GM13977 (cell line): ENCODE measurements around the gene RNF157.
A peak's percentile ranks its signal among the peaks of the same experiment; 100 is the strongest.

Experiments
- DNase-seq: peaks from one replicate; pipeline ENCODE4 v3.0.0; 2012; ENCODE audit warnings: low spot score
- CTCF ChIP-seq: IDR thresholded peaks from 2 replicates; pipeline ENCODE4 v1.5.1; 2012; ENCODE audit warnings: mild to moderate bottlenecking, control low read depth; ENCODE audit not compliant: insufficient read depth; ENCODE audit errors: extremely low read depth, missing control alignments
- in situ Hi-C: fragments of 300-500 bp; cut with MboI; formaldehyde crosslinking; loops from one replicate; pipeline ENCODE4 v1.12.0; 2022; ENCODE audit warnings: low sequenced_read_pairs, low pct_unique_long_range_greater_than_20kb, mixed read lengths, inconsistent platforms; ENCODE audit not compliant: unreplicated experiment

Gene RNF157

GRCh38 chr17:76103274-76104139 lies 136.8 kb downstream of the RNF157 start, which contains the start of gene EXOC7:
TSS of gene EXOC7 (minus strand) at chr17:76103787. CDS start at chr17:76103692, 95 bp downstream.
- TF ChIP-seq CTCF: no peak
- in situ Hi-C loops: no loop called here
- peak; percentile 97 for DNase-seq

- DNase-seq: no peak
- in situ Hi-C loops: no loop called here
These were observed 137.4 kb downstream of the RNF157 start for GRCh38 chr17:76102944-76103273.

GRCh38 chr17:76097716-76098295 lies 142.5 kb downstream of the RNF157 start:
- in situ Hi-C loops: no loop called here
- DNase-seq: no peak
- no peak for TF ChIP-seq CTCF

More at GRCh38 chr17:76102944-76103273, 137.4 kb downstream of the RNF157 start:
- TF ChIP-seq CTCF: no peak

GRCh38 chr17:76095943-76096342 lies 144.3 kb downstream of the RNF157 start:
- in situ Hi-C loops: no loop called here
- DNase-seq: no peak
- TF ChIP-seq CTCF: no peak

- no peak for TF ChIP-seq CTCF
- in situ Hi-C loops: no loop called here
- no peak for DNase-seq
These were observed 146.2 kb downstream of the RNF157 start for GRCh38 chr17:76094046-76094445.

GRCh38 chr17:76092526-76093413 lies 147.5 kb downstream of the RNF157 start:
- in situ Hi-C loops: no loop called here
- DNase-seq: no peak
- TF ChIP-seq CTCF: no peak
